Forelimb muscle (tissue), 1 donor: ENCODE measurements around the gene PGM1. TPM values are rescaled to one million over a fixed set of nuclear protein-coding genes. Genes with fewer than 3 reads are reported as not detected.

Experiments used
- DNase-seq: peaks from one replicate; pipeline ENCODE4 v3.0.0-alpha.2; 2013; ENCODE audit warnings: low read depth
- polyA plus RNA-seq: library from polyadenylated mRNA; unstranded; fragments of 120-200 nt; gene quantifications from one replicate; pipeline ENCODE4 v1.2.1, GENCODE V29; 2013; ENCODE audit not compliant: insufficient read length

PGM1 gene
- polyA plus RNA-seq, 1 donor, result 73.8 TPM

DNA sequence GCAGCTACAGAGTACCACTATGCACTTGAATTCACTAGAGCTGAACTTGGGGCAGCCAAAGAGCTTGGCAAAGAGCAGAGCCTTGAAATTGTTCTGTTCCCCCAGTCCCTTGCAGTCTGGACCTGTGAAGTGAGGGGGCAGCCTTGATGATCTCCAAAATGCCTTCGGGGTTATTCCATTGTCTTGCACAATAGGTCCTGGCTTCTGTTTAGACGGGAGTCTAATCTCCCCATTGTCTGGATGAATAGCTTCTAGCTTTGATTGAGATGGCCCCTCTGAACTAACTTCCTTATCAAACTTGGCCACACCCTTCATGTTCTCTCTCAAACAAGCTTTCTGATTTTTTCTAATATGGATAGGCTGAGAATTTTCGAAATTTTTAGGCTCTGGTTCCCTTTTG is 72.6 kb downstream of the PGM1 start:
- DNase-seq, result no peak

- no peak for DNase-seq
Observed at GRCh38 chr1:63668298-63668697, 75.1 kb downstream of the PGM1 start.

- no peak for DNase-seq
Observed at GRCh38 chr1:63669151-63669961, 76.1 kb downstream of the PGM1 start.

DNA sequence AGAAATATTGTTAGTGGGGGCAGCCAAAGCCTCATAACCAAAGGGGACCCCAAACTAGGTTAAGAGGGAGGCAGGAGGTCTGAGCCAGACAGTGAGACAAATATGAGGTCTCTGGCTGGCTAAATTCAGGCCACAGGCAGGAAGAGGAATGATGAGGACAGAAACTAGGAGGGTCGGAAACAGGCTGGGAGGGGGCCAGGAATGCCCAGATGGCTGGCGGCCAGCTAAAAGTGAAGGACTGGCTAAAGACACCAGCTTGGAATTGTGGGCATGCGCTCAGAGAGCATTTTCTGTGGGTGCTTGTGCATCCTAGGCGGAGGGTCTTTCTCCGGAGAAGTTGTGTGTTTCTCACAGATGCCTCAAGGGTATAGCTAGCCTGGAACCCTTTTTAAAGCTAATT is 77.0 kb downstream of the PGM1 start:
- DNase-seq, result no peak

DNA sequence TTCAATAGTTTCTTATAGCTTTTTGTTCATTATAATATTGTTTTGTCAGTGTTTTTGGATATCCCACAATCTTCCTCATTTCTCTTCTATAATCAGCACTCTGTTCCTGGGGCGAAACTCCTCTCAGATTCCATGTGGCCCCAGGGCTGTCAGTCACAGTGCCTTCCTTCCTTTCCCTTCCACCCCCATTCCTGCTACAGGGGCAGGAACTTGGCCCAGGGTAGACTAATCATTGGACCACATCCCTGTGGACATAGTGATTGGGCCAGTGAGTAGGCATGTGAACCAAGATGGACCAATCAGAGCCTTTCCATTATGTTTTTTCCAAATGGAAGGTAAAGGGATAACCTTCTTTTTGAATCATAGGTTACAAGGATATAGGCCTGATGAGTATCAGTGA is 78.3 kb downstream of the PGM1 start:
- no peak for DNase-seq

DNA sequence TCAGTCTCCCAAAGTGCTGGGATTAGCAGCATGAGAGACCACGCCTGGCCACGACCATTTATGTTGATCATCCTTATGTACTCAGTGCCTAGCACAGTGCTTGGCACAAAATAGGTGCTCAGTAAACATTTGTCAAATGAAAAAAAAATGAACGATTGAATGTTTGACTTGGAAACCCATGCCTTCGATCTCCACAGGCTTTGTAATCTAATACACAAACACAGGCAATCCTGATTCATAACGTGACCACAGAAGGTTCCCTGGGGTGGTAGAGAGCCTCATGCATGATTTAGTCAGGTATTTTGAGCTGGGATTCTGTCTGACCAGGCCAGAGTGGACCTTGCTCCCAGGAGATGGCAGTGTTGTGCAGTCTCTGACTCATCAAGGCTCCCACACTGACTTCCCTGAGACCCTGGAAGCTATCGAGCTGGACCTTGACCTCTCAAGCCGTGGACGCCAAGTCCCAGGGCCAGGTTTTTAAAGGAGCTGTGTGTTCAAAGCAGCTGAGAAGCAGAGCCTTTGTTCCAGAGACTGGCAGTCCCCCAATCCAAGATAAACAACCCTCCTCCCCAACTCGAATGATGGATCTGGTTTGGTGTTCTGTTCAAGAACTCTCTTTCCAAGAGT is 81.1 kb downstream of the PGM1 start:
- DNase-seq, result peak; percentile 48

DNA sequence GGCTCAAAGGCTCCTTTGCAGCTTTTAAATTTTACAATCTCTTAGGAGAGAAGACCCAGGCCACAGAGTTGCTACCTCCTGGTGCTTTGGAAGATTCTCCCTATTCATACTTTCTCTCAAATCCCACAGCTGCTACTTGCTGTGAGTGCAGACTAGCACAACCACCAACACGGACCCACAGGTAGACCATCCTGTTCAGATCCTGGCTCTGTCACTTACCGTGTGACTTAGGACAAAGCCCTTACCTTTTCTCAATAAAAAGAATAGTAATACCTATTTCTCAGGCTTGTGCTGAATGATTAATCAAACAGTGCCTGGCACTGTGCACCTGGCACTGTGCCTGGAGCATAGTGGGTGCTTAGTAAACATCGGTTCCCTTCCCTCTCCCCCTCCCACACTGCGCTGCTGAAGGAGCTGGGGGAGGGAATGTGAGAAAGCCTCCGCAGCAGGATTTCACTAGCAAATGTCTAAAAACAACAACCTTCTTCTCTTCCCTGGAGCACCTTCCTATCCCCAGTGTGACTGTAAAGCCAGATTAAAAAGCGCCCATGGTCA is 81.7 kb downstream of the PGM1 start:
- no peak for DNase-seq

DNA sequence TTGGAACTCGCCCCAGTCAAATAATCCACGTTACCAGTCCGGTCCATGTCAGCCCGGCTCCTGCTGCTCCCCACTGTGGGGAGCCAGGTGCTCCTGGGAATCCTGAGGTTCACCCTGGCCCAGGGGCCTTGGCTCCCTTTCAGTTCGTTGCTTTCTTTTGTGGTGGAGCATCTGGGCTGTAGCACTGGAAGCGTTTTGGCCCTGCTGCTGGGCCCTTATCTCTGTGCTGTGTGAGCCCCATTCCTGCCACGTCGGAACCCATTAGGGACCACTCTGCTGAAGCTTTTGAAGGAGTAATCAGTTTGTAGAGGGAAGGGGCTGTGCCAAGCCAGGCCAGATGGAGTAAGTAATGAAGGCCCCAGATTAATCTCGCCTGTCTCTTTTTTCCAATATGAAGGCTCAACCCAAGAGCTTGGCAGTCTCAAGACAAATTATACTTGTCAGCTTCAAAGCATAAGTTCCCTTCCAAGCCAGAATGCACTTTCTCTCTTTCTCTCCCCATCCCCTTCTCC is 82.3 kb downstream of the PGM1 start:
- no peak for DNase-seq

DNA sequence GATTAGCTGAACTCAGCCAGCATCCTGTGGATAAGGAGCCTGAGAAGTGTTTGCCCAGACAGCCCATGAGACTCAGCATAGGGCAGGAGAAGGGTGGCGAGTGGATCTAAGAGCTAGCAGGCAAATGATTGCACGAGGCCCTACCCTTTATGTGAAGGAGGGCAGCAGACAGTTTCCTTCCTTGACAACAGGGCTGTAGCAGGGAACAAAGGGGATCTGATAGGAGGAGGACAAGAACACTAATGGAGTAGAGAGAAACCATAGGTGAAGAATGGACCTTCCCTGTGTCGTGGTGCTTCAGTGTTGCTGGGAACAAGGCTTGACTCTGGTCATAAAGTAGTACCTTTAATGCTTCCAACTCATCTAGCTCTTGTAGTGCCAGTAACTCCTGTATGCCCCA is 84.3 kb downstream of the PGM1 start:
- DNase-seq, result no peak

- DNase-seq, result no peak
Observed at GRCh38 chr1:63678200-63678599, 85.0 kb downstream of the PGM1 start.

GRCh38 chr1:63679076-63679475 is 85.9 kb downstream of the PGM1 start:
- DNase-seq, result no peak

DNA sequence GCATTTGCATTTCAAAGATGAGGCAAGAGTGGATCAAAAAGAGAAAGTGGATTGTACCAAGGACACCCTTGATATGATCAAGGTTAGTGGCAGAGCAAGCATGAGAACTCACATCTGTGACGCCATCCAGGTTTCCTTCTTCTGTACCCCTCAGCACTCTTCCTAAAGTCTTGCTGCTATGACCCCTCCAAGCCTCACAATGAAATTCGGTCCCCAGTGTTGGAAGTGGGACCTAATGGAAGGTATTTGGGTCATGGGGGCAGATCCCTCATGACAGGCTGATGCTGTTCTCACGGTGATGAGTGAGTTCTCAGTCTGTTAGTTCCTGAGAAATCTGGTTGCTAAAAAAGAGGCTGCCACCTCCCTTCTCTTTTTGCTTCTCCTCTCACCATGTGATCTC is 86.4 kb downstream of the PGM1 start:
- DNase-seq, result no peak

- DNase-seq, result no peak
Observed at GRCh38 chr1:63682936-63683335, 89.7 kb downstream of the PGM1 start.

GRCh38 chr1:63683759-63684158 is 90.5 kb downstream of the PGM1 start:
- no peak for DNase-seq

GRCh38 chr1:63686696-63687095 is 93.5 kb downstream of the PGM1 start:
- no peak for DNase-seq

GRCh38 chr1:63688302-63688890 is 95.2 kb downstream of the PGM1 start:
- no peak for DNase-seq

DNA sequence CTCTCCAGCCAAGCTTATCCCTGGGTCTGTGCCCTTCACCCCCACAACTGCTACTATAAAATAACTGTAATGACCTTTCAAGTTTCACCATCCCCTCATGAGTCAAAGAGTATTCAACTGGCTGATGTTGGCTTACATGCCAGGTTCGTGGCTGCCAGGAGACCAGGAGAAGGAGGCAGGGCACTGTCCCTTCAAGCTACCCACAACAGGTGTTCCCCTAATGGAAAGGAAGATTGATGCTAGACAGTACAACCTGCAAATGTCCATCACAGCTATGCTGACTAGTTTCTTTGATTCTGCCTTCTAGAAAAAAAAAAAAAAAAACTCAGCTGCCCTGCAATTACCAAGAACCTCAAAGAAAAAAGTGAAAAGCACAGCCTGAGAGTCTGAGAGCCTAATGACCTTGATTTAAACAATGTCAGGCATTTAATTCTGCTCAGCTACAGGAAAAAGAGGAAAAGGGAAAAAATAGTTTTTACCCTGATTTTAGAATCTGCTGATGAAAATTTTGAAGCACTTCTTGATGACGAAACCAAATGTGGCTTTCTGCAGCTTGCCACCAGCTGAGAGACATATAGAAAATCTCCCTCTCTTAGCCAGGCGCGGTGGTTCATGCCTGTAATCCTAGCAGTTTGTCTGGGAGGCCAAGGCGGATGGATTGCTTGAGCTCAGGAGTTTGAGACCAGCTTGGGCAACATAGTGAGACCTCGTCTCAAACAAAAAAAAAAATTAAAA is 97.9 kb downstream of the PGM1 start:
- DNase-seq, result no peak

GRCh38 chr1:63691701-63692425 is 98.7 kb downstream of the PGM1 start:
- peak; percentile 98 for DNase-seq

DNA sequence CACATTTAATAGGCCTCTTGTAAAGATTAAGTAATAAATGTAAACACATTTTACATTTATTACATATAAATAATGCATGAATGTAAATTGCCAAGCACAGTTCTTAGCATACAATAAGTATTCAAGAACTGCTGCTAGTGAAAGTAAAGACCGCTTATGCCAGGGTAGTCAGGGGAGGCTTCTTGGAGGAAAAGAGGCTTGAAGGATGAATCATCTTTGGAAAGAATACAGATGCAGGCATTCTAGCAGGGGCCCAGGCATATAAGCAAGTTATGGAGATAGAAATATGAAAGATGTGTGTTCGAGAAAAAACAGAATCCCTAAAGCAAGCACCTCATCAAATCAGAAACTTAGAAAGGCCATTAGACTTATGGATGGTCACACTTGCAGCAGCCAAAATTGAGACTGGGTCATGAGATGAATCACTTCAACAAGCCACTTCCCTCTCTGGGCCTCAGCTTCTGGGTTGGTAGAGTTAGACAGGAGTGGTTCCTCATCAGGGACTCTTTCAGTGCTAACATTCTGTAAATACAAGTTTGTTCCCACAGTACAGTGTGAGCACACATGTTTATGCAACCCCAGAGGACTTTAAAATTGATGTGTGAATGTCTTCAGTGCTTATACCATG is 100.8 kb downstream of the PGM1 start:
- no peak for DNase-seq

DNA sequence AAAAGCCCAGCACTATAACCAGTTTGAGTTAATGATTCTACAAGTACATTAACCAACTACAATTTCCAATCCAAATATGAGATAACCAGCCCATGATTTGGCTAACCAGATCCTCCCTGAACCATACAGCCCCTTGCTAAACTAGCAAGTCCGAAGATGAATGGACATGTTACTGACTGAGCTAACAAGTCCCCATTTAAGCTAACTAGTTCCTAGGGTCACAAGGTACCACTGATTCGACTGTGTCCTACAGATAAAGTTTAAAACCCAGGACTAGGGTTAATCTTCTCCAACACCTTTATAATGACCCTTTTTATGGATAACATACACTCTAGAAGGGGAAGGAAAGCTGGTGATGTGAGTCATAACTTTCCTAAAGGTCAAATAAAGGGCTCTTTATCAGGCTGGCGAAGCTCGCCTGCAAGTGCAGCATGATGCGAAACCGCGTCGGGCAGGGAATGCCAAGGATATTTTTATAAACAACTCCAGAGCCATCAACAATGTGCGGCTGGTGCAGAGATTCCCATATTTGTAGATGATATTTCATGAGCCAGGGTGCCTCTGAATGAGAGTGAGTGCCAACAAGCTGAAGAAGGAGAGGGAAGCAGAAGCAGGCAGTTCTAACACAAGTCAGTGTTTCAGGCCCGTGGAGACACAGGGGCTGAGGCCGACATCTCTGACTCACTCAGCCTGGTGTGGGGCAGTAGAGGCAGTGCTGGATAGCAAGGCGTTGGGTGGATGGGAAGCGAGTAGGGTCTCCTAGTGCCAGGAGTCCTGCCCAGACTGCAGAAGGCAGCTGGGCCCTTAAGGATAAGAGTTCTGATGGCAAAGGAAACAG is 105.0 kb downstream of the PGM1 start:
- DNase-seq, result no peak
